Neuronal stem cell (in vitro differentiated cells): ENCODE data around the gene PLIN5.

Experiments used
- DNase-seq: peaks from one replicate; pipeline ENCODE4 v3.0.0-alpha.2; 2013; ENCODE audit warnings: low spot score
- H2AFZ ChIP-seq: one replicate; pipeline ENCODE4 v1.6.1; 2013; ENCODE audit warnings: mild to moderate bottlenecking, low read length, inconsistent platforms
- H2AK5ac ChIP-seq: 2 replicates; pipeline ENCODE4 v1.6.1; 2013; ENCODE audit warnings: low read depth, mild to moderate bottlenecking, inconsistent platforms, low read length, moderate library complexity, mixed read lengths
- H2BK120ac ChIP-seq: 2 replicates; pipeline ENCODE4 v1.6.1; 2013; ENCODE audit warnings: low read depth, mild to moderate bottlenecking, inconsistent platforms, low read length, moderate library complexity, mixed read lengths
- H2BK12ac ChIP-seq: one replicate; pipeline ENCODE4 v1.6.1; 2013; ENCODE audit warnings: low read length, inconsistent platforms
- H2BK15ac ChIP-seq: 2 replicates; pipeline ENCODE4 v1.6.1; 2013; ENCODE audit warnings: mild to moderate bottlenecking, low read length, inconsistent platforms, mixed read lengths
- H2BK5ac ChIP-seq: one replicate; pipeline ENCODE4 v1.6.1; 2013; ENCODE audit warnings: inconsistent platforms, mild to moderate bottlenecking, low read length, moderate library complexity
- H3K14ac ChIP-seq: one replicate; pipeline ENCODE4 v1.6.1; 2013; ENCODE audit warnings: low read length, inconsistent platforms
- H3K18ac ChIP-seq: 2 replicates; pipeline ENCODE4 v1.6.1; 2013; ENCODE audit warnings: low read length, inconsistent platforms
- H3K23ac ChIP-seq: 2 replicates; pipeline ENCODE4 v1.6.1; 2013; ENCODE audit warnings: low read depth, mild to moderate bottlenecking, mixed read lengths, low read length, inconsistent platforms; ENCODE audit not compliant: poor library complexity
- H3K27ac ChIP-seq: replicated peaks from 3 replicates; pipeline ENCODE4 v1.5.1; 2013; ENCODE audit warnings: low read length, inconsistent platforms
- H3K27me3 ChIP-seq, 3 experiments: 2 replicates each; pipeline ENCODE4 v1.6.1; 2013; ENCODE audit warnings: low read length in 3 of 3, mild to moderate bottlenecking in 2 of 3, inconsistent platforms in 1 of 3, low read depth in 1 of 3, mixed read lengths in 1 of 3, moderate library complexity in 1 of 3; ENCODE audit not compliant: control insufficient read depth in 3 of 3, insufficient read depth in 3 of 3
- H3K36me3 ChIP-seq, 2 donors: replicated peaks in 1 of 2; 2 replicates each; pipeline ENCODE4 v1.6.1; 2013; ENCODE audit warnings: low read length in 2 of 2; ENCODE audit not compliant: control insufficient read depth in 2 of 2, insufficient read depth in 2 of 2
- H3K4ac ChIP-seq: 2 replicates; pipeline ENCODE4 v1.6.1; 2013; ENCODE audit warnings: inconsistent platforms, mild to moderate bottlenecking, low read length, moderate library complexity
- H3K4me1 ChIP-seq, 2 donors: 1 replicate in 1 of 2; 2 replicates in 1 of 2; pipeline ENCODE4 v1.6.1; 2013; ENCODE audit warnings: low read length in 2 of 2, low read depth in 1 of 2; ENCODE audit not compliant: control insufficient read depth in 2 of 2, insufficient read depth in 1 of 2
- H3K4me2 ChIP-seq: one replicate; pipeline ENCODE4 v1.6.1; 2013; ENCODE audit warnings: mild to moderate bottlenecking, low read length, inconsistent platforms; ENCODE audit not compliant: insufficient read depth, poor library complexity, severe bottlenecking
- H3K4me3 ChIP-seq, 2 donors: 2 replicates each; pipeline ENCODE4 v1.5.1; 2013; ENCODE audit warnings: low read length in 2 of 2, mild to moderate bottlenecking in 2 of 2, inconsistent platforms in 1 of 2, moderate library complexity in 1 of 2
- H3K79me1 ChIP-seq: one replicate; pipeline ENCODE4 v1.6.1; 2013; ENCODE audit warnings: low read depth, mild to moderate bottlenecking, inconsistent platforms, low read length, moderate library complexity
- H3K9ac ChIP-seq: one replicate; pipeline ENCODE4 v1.6.1; 2013; ENCODE audit warnings: mild to moderate bottlenecking, low read depth, low read length, inconsistent platforms; ENCODE audit not compliant: poor library complexity
- H3K9me3 ChIP-seq, 2 donors: replicated peaks in 1 of 2; 2 replicates each; pipeline versions ENCODE3 to v1.6.1; 2013; ENCODE audit warnings: low read length in 2 of 2, mild to moderate bottlenecking in 2 of 2, inconsistent platforms in 1 of 2, low read depth in 1 of 2, mixed read lengths in 1 of 2, moderate library complexity in 1 of 2; ENCODE audit not compliant: control insufficient read depth in 2 of 2, insufficient read depth in 1 of 2
- H4K8ac ChIP-seq: one replicate; pipeline ENCODE4 v1.6.1; 2013; ENCODE audit warnings: low read depth, mild to moderate bottlenecking, inconsistent platforms, low read length, moderate library complexity
- H4K91ac ChIP-seq: one replicate; pipeline ENCODE4 v1.6.1; 2013; ENCODE audit warnings: low read length, low read depth, mild to moderate bottlenecking, inconsistent platforms; ENCODE audit not compliant: poor library complexity
- WGBS, 2 donors: extraction: QIAGEN DNeasy Blood & Tissue Kit; methylation state at CpG; one replicate each; pipeline ENCODE4 v1.1.7; 2013; ENCODE audit warnings: missing lambda C conversion rate in 2 of 2, mixed read lengths in 1 of 2; ENCODE audit not compliant: insufficient read length in 2 of 2, insufficient replicate concordance in 1 of 2; ENCODE audit errors: extremely low coverage in 2 of 2; 5-methylcytosine and 5-hydroxymethylcytosine counted together

Gene PLIN5

GRCh38 chr19:4556597-4557127 is 21.6 kb upstream of the PLIN5 start:
- no peak overlapping the region for H3K4me2 ChIP-seq
- no peak overlapping the region for H2BK5ac ChIP-seq
- no peak overlapping the region for H3K4me3 ChIP-seq
- no peak overlapping the region for H2AFZ ChIP-seq
- H4K8ac ChIP-seq: no peak overlapping the region
- peaks cover 39 to 43% of the 10 kb centered on the region in 2 donors for H3K36me3 ChIP-seq
- no peak overlapping the region for H2BK12ac ChIP-seq
- H3K27ac ChIP-seq: no peak overlapping the region
- H2BK15ac ChIP-seq: no peak overlapping the region
- WGBS, 2 donors: no CpG with 5 or more reads among the region's 25 CpGs
- H3K9ac ChIP-seq: peak overlapping the region; percentile 72
- no peak overlapping the region for H3K4ac ChIP-seq
- H3K14ac ChIP-seq: no peak overlapping the region
- H3K79me1 ChIP-seq: peaks cover 3% of the 10 kb centered on the region
- H3K23ac ChIP-seq: no peak overlapping the region
- no peak overlapping the region for H2BK120ac ChIP-seq
- H3K27me3 ChIP-seq: peaks cover 0 to 2% (median 0%) of the 10 kb centered on the region in 3 experiments
- H3K9me3 ChIP-seq: no peaks in the 10 kb centered on the region
- peak overlapping the region; percentile 57 for H3K18ac ChIP-seq
- DNase-seq: no peak
- no peaks in the 10 kb centered on the region for H3K4me1 ChIP-seq
- no peak overlapping the region for H4K91ac ChIP-seq
- peak overlapping the region; percentile 15 for H2AK5ac ChIP-seq

GRCh38 chr19:4555657-4556561 is 20.9 kb upstream of the PLIN5 start:
- peak overlapping the region in 1 of 2 donors; percentile 26 for H3K4me3 ChIP-seq
- no peak overlapping the region for H2AFZ ChIP-seq
- no peak overlapping the region for H3K4ac ChIP-seq
- no peak overlapping the region for H3K14ac ChIP-seq
- no peak overlapping the region for H3K27ac ChIP-seq
- no peak overlapping the region for H3K18ac ChIP-seq
- H2AK5ac ChIP-seq: no peak overlapping the region
- H2BK120ac ChIP-seq: no peak overlapping the region
- H3K79me1 ChIP-seq: peaks cover 3% of the 10 kb centered on the region
- no peaks in the 10 kb centered on the region for H3K4me1 ChIP-seq
- H2BK15ac ChIP-seq: no peak overlapping the region
- H3K9ac ChIP-seq: peak overlapping the region; percentile 30
- H2BK12ac ChIP-seq: no peak overlapping the region
- no peak overlapping the region for H4K8ac ChIP-seq
- no peak overlapping the region for H3K4me2 ChIP-seq
- DNase-seq: no peak
- H4K91ac ChIP-seq: no peak overlapping the region
- no peak overlapping the region for H2BK5ac ChIP-seq
- H3K36me3 ChIP-seq: peaks cover 40 to 44% of the 10 kb centered on the region in 2 donors
- H3K23ac ChIP-seq: no peak overlapping the region
- no CpG with 5 or more reads among the region's 43 CpGs for WGBS, 2 donors
- no peaks in the 10 kb centered on the region for H3K9me3 ChIP-seq
- H3K27me3 ChIP-seq: peaks cover 0 to 2% (median 0%) of the 10 kb centered on the region in 3 experiments

- H2AK5ac ChIP-seq: no peak overlapping the region
- no CpG with 5 or more reads among the region's 7 CpGs for WGBS, 2 donors
- no peak overlapping the region for H3K14ac ChIP-seq
- H4K91ac ChIP-seq: no peak overlapping the region
- peaks cover 2% of the 10 kb centered on the region for H3K79me1 ChIP-seq
- H3K9me3 ChIP-seq: no peaks in the 10 kb centered on the region
- H3K18ac ChIP-seq: no peak overlapping the region
- no peak overlapping the region for H2BK5ac ChIP-seq
- H2BK15ac ChIP-seq: no peak overlapping the region
- H3K4me2 ChIP-seq: no peak overlapping the region
- H2BK12ac ChIP-seq: no peak overlapping the region
- peaks cover 47 to 53% of the 10 kb centered on the region in 2 donors for H3K36me3 ChIP-seq
- H2AFZ ChIP-seq: no peak overlapping the region
- H2BK120ac ChIP-seq: no peak overlapping the region
- no peak for DNase-seq
- H3K23ac ChIP-seq: no peak overlapping the region
- peaks cover 0 to 2% (median 0%) of the 10 kb centered on the region in 3 experiments for H3K27me3 ChIP-seq
- H3K9ac ChIP-seq: peak overlapping the region; percentile 7
- no peak overlapping the region for H4K8ac ChIP-seq
- no peak overlapping the region for H3K27ac ChIP-seq
- H3K4ac ChIP-seq: no peak overlapping the region
- H3K4me1 ChIP-seq: no peaks in the 10 kb centered on the region
- no peak overlapping the region for H3K4me3 ChIP-seq
Measured at GRCh38 chr19:4554717-4555116, 19.7 kb upstream of the PLIN5 start.

- WGBS, 2 donors: no CpG with 5 or more reads among the region's 3 CpGs
- no peak overlapping the region for H3K4ac ChIP-seq
- H3K36me3 ChIP-seq: peaks cover 47 to 53% of the 10 kb centered on the region in 2 donors
- H3K79me1 ChIP-seq: no peaks in the 10 kb centered on the region
- H3K23ac ChIP-seq: no peak overlapping the region
- no peaks in the 10 kb centered on the region for H3K9me3 ChIP-seq
- H3K4me1 ChIP-seq: no peaks in the 10 kb centered on the region
- no peak overlapping the region for H3K18ac ChIP-seq
- no peak overlapping the region for H3K4me3 ChIP-seq
- no peak overlapping the region for H3K27ac ChIP-seq
- H2AFZ ChIP-seq: no peak overlapping the region
- H2BK12ac ChIP-seq: no peak overlapping the region
- no peak overlapping the region for H3K4me2 ChIP-seq
- no peak overlapping the region for H2AK5ac ChIP-seq
- DNase-seq: no peak
- no peak overlapping the region for H4K91ac ChIP-seq
- no peak overlapping the region for H2BK5ac ChIP-seq
- H4K8ac ChIP-seq: no peak overlapping the region
- no peak overlapping the region for H2BK120ac ChIP-seq
- H3K27me3 ChIP-seq: no peaks in the 10 kb centered on the region
- peak overlapping the region; percentile 17 for H3K9ac ChIP-seq
- no peak overlapping the region for H2BK15ac ChIP-seq
- no peak overlapping the region for H3K14ac ChIP-seq
Measured at GRCh38 chr19:4553775-4554174, 18.8 kb upstream of the PLIN5 start.
